Nucleus accumbens (tissue), 56 donors: ENCODE measurements around the gene HMG20A.

Experiments used
- DNase-seq, 56 donors: peaks; one replicate each; lab custom pipeline; 2025; lab: John Stamatoyannopoulos, UW

The HMG20A gene

DNA sequence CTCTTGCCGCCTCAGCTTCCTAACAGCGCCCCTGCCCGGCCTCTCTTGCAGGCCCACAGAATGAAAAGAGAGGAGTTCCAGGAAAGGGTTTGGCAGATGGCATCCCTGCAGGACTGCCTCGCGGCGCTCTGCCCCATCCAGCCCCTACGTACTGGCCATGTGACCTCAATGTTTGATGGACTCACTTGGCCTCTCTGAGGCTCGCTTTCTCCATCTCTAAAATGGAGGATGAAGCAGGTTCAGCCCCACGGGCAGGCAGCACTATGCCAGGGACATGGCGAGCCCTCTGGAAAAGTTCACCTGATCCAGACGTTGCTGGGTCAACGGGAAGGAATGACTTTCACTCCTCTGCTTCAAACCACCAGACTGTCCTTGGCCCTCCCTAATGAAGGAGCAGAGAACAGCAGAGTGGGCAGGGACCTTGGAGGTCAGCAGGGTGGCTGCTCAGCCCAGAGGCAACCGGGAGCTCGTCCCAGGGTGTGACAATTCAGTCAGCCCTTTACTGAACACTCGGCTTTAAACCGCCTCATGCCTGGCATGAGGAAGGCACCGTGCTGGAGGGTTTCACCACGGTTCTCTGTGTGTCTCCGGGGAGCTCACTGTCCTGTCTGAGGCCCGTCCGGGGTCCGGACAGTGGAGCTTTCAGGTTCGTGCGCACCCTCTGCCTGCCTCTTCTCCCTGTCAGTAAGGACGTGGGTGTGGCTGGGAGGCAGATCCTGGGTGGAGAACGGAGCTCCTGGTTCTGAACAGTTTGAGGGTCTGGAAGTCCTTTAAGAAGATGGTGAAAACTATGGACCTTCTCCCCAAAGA is 110.7 kb downstream of the HMG20A start:
- DNase-seq = no peak

DNA sequence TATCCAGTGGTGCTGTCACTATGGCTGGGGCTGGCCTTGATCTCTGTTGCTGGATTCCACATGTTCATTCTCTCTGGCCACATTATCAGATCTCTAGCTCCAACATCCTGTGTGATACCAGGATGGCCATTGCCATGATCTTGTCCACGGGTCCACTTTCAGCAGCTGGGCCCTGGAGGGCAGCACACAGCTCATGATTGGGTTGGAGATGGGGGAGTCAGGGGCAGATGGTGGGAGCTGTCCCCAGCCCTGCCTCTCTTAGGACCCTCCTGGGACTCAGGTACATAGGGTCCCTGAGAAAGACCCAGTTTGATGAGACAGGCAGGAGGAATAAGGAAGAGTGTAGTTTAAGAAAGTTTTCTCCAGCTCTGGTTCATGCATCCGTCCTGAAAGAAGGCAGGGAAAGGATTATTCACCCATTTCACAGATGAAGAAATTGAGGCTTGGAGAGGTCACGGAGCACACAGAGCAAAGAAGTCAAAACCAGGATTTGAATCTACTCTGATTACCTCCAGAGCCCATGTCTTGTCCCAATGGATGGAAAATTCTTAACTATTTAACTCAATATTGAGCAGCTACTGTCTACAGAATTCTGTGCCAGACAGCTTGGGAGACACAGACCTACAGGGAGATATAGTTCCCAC is 111.5 kb downstream of the HMG20A start:
- no peak for DNase-seq

DNA sequence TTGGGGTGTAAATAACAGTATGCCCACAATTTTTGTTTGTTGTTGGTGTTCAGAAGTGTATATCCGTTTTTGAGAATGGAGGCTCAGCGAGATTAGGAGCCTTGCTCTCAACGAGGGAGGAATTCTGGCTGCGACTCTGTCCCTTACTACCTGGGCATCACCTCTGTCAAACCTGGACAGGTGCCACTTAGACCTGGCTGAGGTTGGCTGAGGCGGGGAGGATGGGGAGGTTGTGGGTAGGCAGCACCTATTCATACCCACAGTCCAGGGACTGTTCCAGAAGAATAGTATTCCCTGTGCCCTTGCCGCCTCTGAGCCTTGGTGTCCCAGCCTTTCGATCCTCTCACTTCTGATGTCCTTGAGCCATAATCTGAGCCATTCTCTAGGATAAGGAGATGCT is 112.2 kb downstream of the HMG20A start:
- DNase-seq = no peak

GRCh38 chr15:77533578-77534430 is 113.1 kb downstream of the HMG20A start:
- DNase-seq = peak in 1 of 56 donors; percentile 14
